ENCODE data around the gene KMT2E. TPM values are rescaled to one million over a fixed set of nuclear protein-coding genes. Genes with fewer than 3 reads are reported as not detected.
A peak's percentile ranks its signal among the peaks of the same experiment; 100 is the strongest.

The KMT2E gene
- total RNA-seq, 3 donors from 2014 or later = 115 to 135 (median 132) TPM

DNA sequence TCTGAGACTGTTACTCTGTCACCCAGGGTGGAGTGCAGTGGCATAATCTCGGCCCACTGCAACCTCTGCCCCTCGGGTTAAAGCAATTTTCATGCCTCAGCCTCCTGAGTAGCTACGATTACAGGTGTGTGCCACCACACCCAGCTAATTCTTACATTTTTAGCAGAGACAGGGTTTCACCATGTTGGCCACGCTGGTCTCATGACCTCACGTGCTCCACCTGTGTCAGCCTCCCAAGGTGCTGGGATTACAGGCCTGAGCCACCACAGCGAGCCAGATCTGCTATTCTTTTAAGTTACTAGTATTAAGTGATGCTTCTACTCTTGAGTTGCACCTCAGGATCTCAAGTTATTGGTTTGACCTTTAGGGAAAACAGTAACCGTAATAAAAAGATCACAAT, 23.0 kb upstream of the KMT2E start:
- Histone ChIP-seq H3K4me3 (no peak overlapping the region), H3K9me3 (no peaks in the 10 kb centered on the region), H3K36me3 (ENCODE audit: low read depth) (no peaks in the 10 kb centered on the region), H3K4me1 (ENCODE audit: low read depth) (peaks cover 36% of the 10 kb centered on the region)
- TF ChIP-seq, protein P1, sequence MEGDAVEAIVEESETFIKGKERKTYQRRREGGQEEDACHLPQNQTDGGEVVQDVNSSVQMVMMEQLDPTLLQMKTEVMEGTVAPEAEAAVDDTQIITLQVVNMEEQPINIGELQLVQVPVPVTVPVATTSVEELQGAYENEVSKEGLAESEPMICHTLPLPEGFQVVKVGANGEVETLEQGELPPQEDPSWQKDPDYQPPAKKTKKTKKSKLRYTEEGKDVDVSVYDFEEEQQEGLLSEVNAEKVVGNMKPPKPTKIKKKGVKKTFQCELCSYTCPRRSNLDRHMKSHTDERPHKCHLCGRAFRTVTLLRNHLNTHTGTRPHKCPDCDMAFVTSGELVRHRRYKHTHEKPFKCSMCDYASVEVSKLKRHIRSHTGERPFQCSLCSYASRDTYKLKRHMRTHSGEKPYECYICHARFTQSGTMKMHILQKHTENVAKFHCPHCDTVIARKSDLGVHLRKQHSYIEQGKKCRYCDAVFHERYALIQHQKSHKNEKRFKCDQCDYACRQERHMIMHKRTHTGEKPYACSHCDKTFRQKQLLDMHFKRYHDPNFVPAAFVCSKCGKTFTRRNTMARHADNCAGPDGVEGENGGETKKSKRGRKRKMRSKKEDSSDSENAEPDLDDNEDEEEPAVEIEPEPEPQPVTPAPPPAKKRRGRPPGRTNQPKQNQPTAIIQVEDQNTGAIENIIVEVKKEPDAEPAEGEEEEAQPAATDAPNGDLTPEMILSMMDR (IDR thresholded peaks at IDR 0.05) = no peak
- DNase-seq = peak in 1 of 3 donors; percentile 48
- ATAC-seq = peak; percentile 65
- intact Hi-C loops (cut with DNase I, micrococcal nuclease) = no loop called here

DNA sequence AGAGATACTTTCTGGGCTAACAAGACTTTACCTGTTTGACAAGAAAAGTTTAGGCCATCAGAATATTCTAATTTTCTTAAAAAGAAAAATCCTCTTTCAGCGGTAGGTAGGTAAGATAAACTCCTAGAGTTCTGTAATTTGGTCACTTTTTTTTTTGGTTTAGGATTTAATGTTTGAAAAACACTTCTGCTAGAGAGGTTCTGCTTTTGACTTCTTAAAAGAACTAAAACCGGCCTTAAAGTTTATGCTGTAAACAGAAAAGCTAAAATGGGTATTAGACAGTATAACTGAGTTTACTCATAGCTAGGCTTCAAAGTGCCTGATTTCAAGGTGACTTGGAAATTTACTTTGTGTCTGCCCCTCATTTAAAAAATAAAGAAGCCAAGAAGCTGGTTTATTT, 21.7 kb upstream of the KMT2E start:
- intact Hi-C loops (cut with DNase I, micrococcal nuclease) = no loop called here
- peaks cover 33% of the 10 kb centered on the region for H3K4me1 ChIP-seq (ENCODE audit: low read depth)
- H3K9me3 ChIP-seq = no peaks in the 10 kb centered on the region
- DNase-seq (no peak), ATAC-seq (no peak)
- no peak overlapping the region for H3K4me3 ChIP-seq
- H3K36me3 ChIP-seq (ENCODE audit: low read depth) = no peaks in the 10 kb centered on the region
- TF ChIP-seq, protein P1 (IDR thresholded peaks at IDR 0.05) = no peak

GRCh38 chr7:104993217-104993862, 20.7 kb upstream of the KMT2E start:
- no peak overlapping the region for H3K4me3 ChIP-seq
- ATAC-seq (no peak), DNase-seq (no peak)
- no peaks in the 10 kb centered on the region for H3K9me3 ChIP-seq
- H3K4me1 ChIP-seq (ENCODE audit: low read depth) = peaks cover 34% of the 10 kb centered on the region
- H3K36me3 ChIP-seq (ENCODE audit: low read depth) = no peaks in the 10 kb centered on the region
- TF ChIP-seq, protein P1 (IDR thresholded peaks at IDR 0.05) = no peak
- intact Hi-C loops (cut with DNase I, micrococcal nuclease) = no loop called here

- no peak overlapping the region for H3K4me3 ChIP-seq
- TF ChIP-seq, protein P1 (IDR thresholded peaks at IDR 0.05) = no peak
- ATAC-seq = no peak
- intact Hi-C loops (cut with DNase I, micrococcal nuclease) = no loop called here
- no peak for DNase-seq
- H3K36me3 ChIP-seq (ENCODE audit: low read depth) = no peaks in the 10 kb centered on the region
- H3K9me3 ChIP-seq = no peaks in the 10 kb centered on the region
- peaks cover 65% of the 10 kb centered on the region for H3K4me1 ChIP-seq (ENCODE audit: low read depth)
These were observed 15.8 kb upstream of the KMT2E start for GRCh38 chr7:104998040-104998752.

DNA sequence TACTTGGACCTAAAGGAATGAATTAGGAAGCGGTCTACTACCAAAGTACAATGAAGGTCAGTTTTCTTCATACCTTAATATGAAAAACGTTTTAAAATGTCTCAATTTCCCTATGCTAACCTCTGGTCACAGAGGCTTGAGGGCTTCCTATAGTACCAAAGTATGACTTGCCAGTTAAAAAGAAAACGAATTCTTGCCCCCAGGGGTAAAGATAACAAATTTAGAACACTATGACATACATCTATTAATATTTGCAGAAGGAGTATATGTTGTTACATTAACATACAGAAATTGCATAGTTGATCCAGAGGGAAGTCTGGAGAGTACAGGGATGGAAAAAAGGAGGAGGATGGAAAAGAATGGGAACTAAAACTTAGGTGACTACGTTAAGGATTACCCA, 13.8 kb upstream of the KMT2E start:
- Histone ChIP-seq H3K4me3 (no peak overlapping the region), H3K36me3 (ENCODE audit: low read depth) (no peaks in the 10 kb centered on the region), H3K9me3 (no peaks in the 10 kb centered on the region), H3K4me1 (ENCODE audit: low read depth) (peaks cover 74% of the 10 kb centered on the region)
- ATAC-seq = no peak
- DNase-seq = no peak
- TF ChIP-seq, protein P1 (IDR thresholded peaks at IDR 0.05) = no peak
- intact Hi-C loops (cut with DNase I, micrococcal nuclease) = no loop called here
